OCI-LY1 (cell line): ENCODE results near the gene OSBPL5.

Experiments used
- H2AFZ ChIP-seq: fragments of 200-600 bp; sonication (generic), shearing (Covaris generic); 2 replicates; pipeline ENCODE4 v1.6.0; 2014; ENCODE audit warnings: antibody characterized with exemption, mild to moderate bottlenecking, low read length
- H3F3A ChIP-seq: fragments of 200-600 bp; sonication (generic), shearing (Covaris generic); 2 replicates; pipeline ENCODE4 v1.6.0; 2014; ENCODE audit warnings: mild to moderate bottlenecking, antibody characterized with exemption, low read length, moderate library complexity; ENCODE audit not compliant: insufficient read depth
- H3K27ac ChIP-seq: fragments of 200-600 bp; sonication (generic); 2 replicates; pipeline ENCODE4 v1.5.1; 2014; ENCODE audit warnings: low read length, mixed run types, mild to moderate bottlenecking, low read depth; ENCODE audit not compliant: poor library complexity, severe bottlenecking
- H3K27me3 ChIP-seq: fragments of 200-600 bp; sonication (generic); 2 replicates; pipeline ENCODE4 v1.6.0; 2014; ENCODE audit warnings: antibody characterized with exemption, mild to moderate bottlenecking, low read length, moderate library complexity; ENCODE audit not compliant: insufficient read depth
- H3K36me3 ChIP-seq: fragments of 200-600 bp; sonication (generic); 2 replicates; pipeline ENCODE4 v1.6.1; 2014; ENCODE audit warnings: mild to moderate bottlenecking, antibody characterized with exemption, low read length, moderate library complexity, mixed read lengths; ENCODE audit not compliant: insufficient read depth
- H3K4me1 ChIP-seq: fragments of 200-600 bp; sonication (generic); 2 replicates; pipeline ENCODE4 v1.5.1; 2014; ENCODE audit warnings: mild to moderate bottlenecking, low read length, moderate library complexity; ENCODE audit not compliant: insufficient read depth, severe bottlenecking
- H3K4me2 ChIP-seq: fragments of 200-600 bp; sonication (generic), shearing (Covaris generic); 2 replicates; pipeline ENCODE4 v1.6.1; 2014; ENCODE audit warnings: low read length
- H3K4me3 ChIP-seq: fragments of 200-600 bp; sonication (generic); 2 replicates; pipeline ENCODE4 v1.5.1; 2014; ENCODE audit warnings: low read length, low read depth, mild to moderate bottlenecking, mixed read lengths; ENCODE audit not compliant: poor library complexity, severe bottlenecking
- H3K79me2 ChIP-seq: fragments of 200-600 bp; shearing (Covaris generic); 2 replicates; pipeline ENCODE4 v1.6.1; 2016; ENCODE audit warnings: mixed run types, low read length, mixed read lengths; ENCODE audit not compliant: insufficient read depth
- H3K9ac ChIP-seq: fragments of 200-600 bp; sonication (generic), shearing (Covaris generic); 2 replicates; pipeline ENCODE4 v1.6.1; 2014; ENCODE audit warnings: mild to moderate bottlenecking, low read length, mixed read lengths
- H3K9me2 ChIP-seq: fragments of 200-600 bp; sonication (generic), shearing (Covaris generic); 2 replicates; pipeline ENCODE4 v1.6.1; 2014; ENCODE audit warnings: low read depth, mild to moderate bottlenecking, low read length, mixed read lengths
- H3K9me3 ChIP-seq: fragments of 200-600 bp; shearing (Covaris generic); 2 replicates; pipeline ENCODE4 v1.6.1; 2014; ENCODE audit warnings: low read length, mixed read lengths
- H4K20me1 ChIP-seq: fragments of 200-600 bp; sonication (generic), shearing (Covaris generic); 2 replicates; pipeline ENCODE4 v1.6.0; 2016; ENCODE audit warnings: mild to moderate bottlenecking, low read length; ENCODE audit not compliant: insufficient read depth
- CTCF ChIP-seq: fragments of 200-600 bp; sonication (generic), shearing (Covaris generic); IDR thresholded peaks from 2 replicates; pipeline ENCODE4 v1.5.1; 2017; ENCODE audit warnings: mild to moderate bottlenecking, antibody characterized with exemption, low read length, moderate library complexity, mixed read lengths
- EZH2 ChIP-seq: fragments of 200-600 bp; sonication (generic), shearing (Covaris generic); IDR thresholded peaks from 2 replicates; pipeline ENCODE4 v1.8.0; 2017; ENCODE audit warnings: borderline replicate concordance, mixed run types, mild to moderate bottlenecking, antibody characterized with exemption, low read length, moderate library complexity, mixed read lengths

The OSBPL5 gene

GRCh38 chr11:3087821-3088800, 77.0 kb downstream of the OSBPL5 start:
- no peaks in the 10 kb centered on the region for H3K9me2 ChIP-seq
- H3K4me2 ChIP-seq = no peak overlapping the region
- no peak overlapping the region for H2AFZ ChIP-seq
- no peaks in the 10 kb centered on the region for H3F3A ChIP-seq
- H3K36me3 ChIP-seq = no peaks in the 10 kb centered on the region
- TF ChIP-seq EZH2 (no peak), CTCF (no peak)
- no peaks in the 10 kb centered on the region for H3K79me2 ChIP-seq
- no peaks in the 10 kb centered on the region for H4K20me1 ChIP-seq
- no peak overlapping the region for H3K9ac ChIP-seq
- no peak overlapping the region for H3K4me3 ChIP-seq
- no peaks in the 10 kb centered on the region for H3K9me3 ChIP-seq
- H3K4me1 ChIP-seq = no peaks in the 10 kb centered on the region
- H3K27me3 ChIP-seq = no peaks in the 10 kb centered on the region
- H3K27ac ChIP-seq = no peak overlapping the region

GRCh38 chr11:3087373-3087772, 77.7 kb downstream of the OSBPL5 start:
- Histone ChIP-seq H3K9ac (no peak overlapping the region), H2AFZ (no peak overlapping the region)

GRCh38 chr11:3086671-3087150, 78.4 kb downstream of the OSBPL5 start:
- Histone ChIP-seq H3K9ac (no peak overlapping the region), H3K27ac (no peak overlapping the region), H3K36me3 (no peaks in the 10 kb centered on the region), H3K4me1 (no peaks in the 10 kb centered on the region), H3K9me2 (no peaks in the 10 kb centered on the region), H2AFZ (no peak overlapping the region), H3F3A (no peaks in the 10 kb centered on the region), H3K79me2 (no peaks in the 10 kb centered on the region), H3K27me3 (no peaks in the 10 kb centered on the region), H4K20me1 (no peaks in the 10 kb centered on the region), H3K9me3 (no peaks in the 10 kb centered on the region), H3K4me2 (no peak overlapping the region), H3K4me3 (no peak overlapping the region)
- TF ChIP-seq EZH2 (no peak), CTCF (no peak)

More at GRCh38 chr11:3087373-3087772, 77.7 kb downstream of the OSBPL5 start:
- H3K27me3 ChIP-seq = no peaks in the 10 kb centered on the region
- H3K4me1 ChIP-seq = no peaks in the 10 kb centered on the region
- H3F3A ChIP-seq = no peaks in the 10 kb centered on the region
- H3K9me2 ChIP-seq = no peaks in the 10 kb centered on the region
- no peak overlapping the region for H3K4me2 ChIP-seq
- no peaks in the 10 kb centered on the region for H4K20me1 ChIP-seq
- no peak for TF ChIP-seq CTCF
- TF ChIP-seq EZH2 = no peak
- no peak overlapping the region for H3K4me3 ChIP-seq
- H3K9me3 ChIP-seq = no peaks in the 10 kb centered on the region
- H3K36me3 ChIP-seq = no peaks in the 10 kb centered on the region
- H3K27ac ChIP-seq = no peak overlapping the region
- H3K79me2 ChIP-seq = no peaks in the 10 kb centered on the region
